Activated CD4-positive, alpha-beta T cell treated with anti-CD3 and anti-CD28 coated beads, Interleukin-2, amount 10 ng/mL, durations not matched to agents 7 days and 5 days (primary cell): ENCODE measurements around the gene VSTM2B. TPM values are rescaled to one million over a fixed set of nuclear protein-coding genes. Genes with fewer than 3 reads are reported as not detected.

Experiments
- CTCF ChIA-PET: fragments of 350-600 bp; sonication (Branson Sonifier 250); formaldehyde crosslinking; loops from one replicate; lab custom pipeline; 2021; ENCODE audit warnings: antibody characterized with exemption; lab: Charles Lee
- POLR2A ChIA-PET: fragments of 350-600 bp; sonication (Branson Sonifier 250); formaldehyde crosslinking; loops from one replicate; lab custom pipeline; 2021; ENCODE audit warnings: antibody characterized with exemption; lab: Charles Lee
- DNase-seq: peaks from one replicate; pipeline ENCODE4 v3.0.0-alpha.2; 2020
- H3K27ac Mint-ChIP-seq: one replicate; pipeline ENCODE4 v1.8.0; 2021; ENCODE audit warnings: mild to moderate bottlenecking, moderate library complexity, mixed read lengths
- H3K27me3 Mint-ChIP-seq: one replicate; pipeline ENCODE4 v1.8.0; 2021; ENCODE audit warnings: mixed read lengths
- H3K36me3 Mint-ChIP-seq: one replicate; pipeline ENCODE4 v1.8.0; 2021; ENCODE audit warnings: low read depth, mixed read lengths
- H3K4me1 Mint-ChIP-seq: one replicate; pipeline ENCODE4 v1.8.0; 2021; ENCODE audit warnings: mixed read lengths
- H3K4me3 Mint-ChIP-seq: one replicate; pipeline ENCODE4 v1.8.0; 2021; ENCODE audit warnings: mild to moderate bottlenecking, moderate library complexity, mixed read lengths
- H3K9me3 Mint-ChIP-seq: one replicate; pipeline ENCODE4 v1.8.0; 2021; ENCODE audit warnings: mixed read lengths
- total RNA-seq, 2 experiments: library from RNA; stranded (reverse); gene quantifications; one replicate each; pipeline ENCODE4 v1.2.3, GENCODE V29; 2021

The VSTM2B gene
- total RNA-seq, 2 experiments from 2014 or later: not detected

GRCh38 chr19:29564574-29565005, 38.8 kb downstream of the VSTM2B start:
- peaks cover 3% of the 10 kb centered on the region for H3K4me1 Mint-ChIP-seq
- H3K27ac Mint-ChIP-seq: no peak overlapping the region
- ChIA-PET CTCF (no interaction called here), POLR2A (no interaction called here)
- no peak overlapping the region for H3K4me3 Mint-ChIP-seq
- peaks cover 14% of the 10 kb centered on the region for H3K27me3 Mint-ChIP-seq
- DNase-seq: no peak
- H3K9me3 Mint-ChIP-seq: peaks cover 4% of the 10 kb centered on the region
- no peaks in the 10 kb centered on the region for H3K36me3 Mint-ChIP-seq

- POLR2A ChIA-PET: no interaction called here
- CTCF ChIA-PET: no interaction called here
These were observed 39.4 kb downstream of the VSTM2B start for GRCh38 chr19:29565171-29565570.

GRCh38 chr19:29566496-29567054, 40.8 kb downstream of the VSTM2B start:
- no peak overlapping the region for H3K4me3 Mint-ChIP-seq
- no peak overlapping the region for H3K27ac Mint-ChIP-seq
- no peaks in the 10 kb centered on the region for H3K9me3 Mint-ChIP-seq
- peaks cover 3% of the 10 kb centered on the region for H3K4me1 Mint-ChIP-seq
- H3K27me3 Mint-ChIP-seq: peaks cover 21% of the 10 kb centered on the region
- no peak for DNase-seq
- ChIA-PET CTCF (interaction anchor here (0.6 kb wide), 1 partner anchor 11 kb away, joined by 5 read pairs; no protein-coding TSS in a partner anchor), POLR2A (no interaction called here)
- H3K36me3 Mint-ChIP-seq: no peaks in the 10 kb centered on the region

More at GRCh38 chr19:29565171-29565570, 39.4 kb downstream of the VSTM2B start:
- H3K27me3 Mint-ChIP-seq: peaks cover 15% of the 10 kb centered on the region
- DNase-seq: no peak
- H3K27ac Mint-ChIP-seq: no peak overlapping the region
- no peaks in the 10 kb centered on the region for H3K36me3 Mint-ChIP-seq
- no peak overlapping the region for H3K4me3 Mint-ChIP-seq
- H3K4me1 Mint-ChIP-seq: peaks cover 3% of the 10 kb centered on the region
- peaks cover 2% of the 10 kb centered on the region for H3K9me3 Mint-ChIP-seq

- Mint-ChIP-seq H3K36me3 (no peaks in the 10 kb centered on the region), H3K27me3 (peaks cover 29% of the 10 kb centered on the region), H3K4me3 (no peak overlapping the region), H3K27ac (no peak overlapping the region), H3K9me3 (no peaks in the 10 kb centered on the region), H3K4me1 (peaks cover 3% of the 10 kb centered on the region)
- POLR2A ChIA-PET: no interaction called here
- no peak for DNase-seq
- CTCF ChIA-PET: interaction anchor here (0.7 to 1.0 kb wide), 2 partner anchors 14 to 306 kb away, joined by 3 read pairs; no protein-coding TSS in a partner anchor
These were observed 41.6 kb downstream of the VSTM2B start for GRCh38 chr19:29567366-29567915.

- no peaks in the 10 kb centered on the region for H3K36me3 Mint-ChIP-seq
- no peak overlapping the region for H3K27ac Mint-ChIP-seq
- no peaks in the 10 kb centered on the region for H3K9me3 Mint-ChIP-seq
- H3K27me3 Mint-ChIP-seq: peaks cover 32% of the 10 kb centered on the region
- POLR2A ChIA-PET: no interaction called here
- no peak overlapping the region for H3K4me3 Mint-ChIP-seq
- CTCF ChIA-PET: interaction anchor here (0.6 to 1.0 kb wide), 2 partner anchors 15 to 78 kb away, joined by 3 read pairs; no protein-coding TSS in a partner anchor
- peaks cover 3% of the 10 kb centered on the region for H3K4me1 Mint-ChIP-seq
- no peak for DNase-seq
These were observed 42.5 kb downstream of the VSTM2B start for GRCh38 chr19:29568036-29569025.

- ChIA-PET POLR2A (no interaction called here), CTCF (no interaction called here)
- Mint-ChIP-seq H3K27me3 (peaks cover 36% of the 10 kb centered on the region), H3K27ac (no peak overlapping the region), H3K4me1 (peaks cover 3% of the 10 kb centered on the region), H3K36me3 (no peaks in the 10 kb centered on the region), H3K9me3 (no peaks in the 10 kb centered on the region), H3K4me3 (no peak overlapping the region)
- DNase-seq: no peak
These were observed 43.5 kb downstream of the VSTM2B start for GRCh38 chr19:29569038-29569911.

GRCh38 chr19:29571181-29571580, 45.4 kb downstream of the VSTM2B start:
- Mint-ChIP-seq H3K4me1 (no peaks in the 10 kb centered on the region), H3K9me3 (no peaks in the 10 kb centered on the region), H3K4me3 (no peak overlapping the region), H3K36me3 (no peaks in the 10 kb centered on the region), H3K27ac (no peak overlapping the region), H3K27me3 (peaks cover 43% of the 10 kb centered on the region)
- ChIA-PET POLR2A (no interaction called here), CTCF (no interaction called here)
- no peak for DNase-seq

- Mint-ChIP-seq H3K27ac (no peak overlapping the region), H3K36me3 (no peaks in the 10 kb centered on the region), H3K4me1 (peaks cover 1% of the 10 kb centered on the region), H3K27me3 (peaks cover 48% of the 10 kb centered on the region), H3K4me3 (no peak overlapping the region), H3K9me3 (no peaks in the 10 kb centered on the region)
- no peak for DNase-seq
- ChIA-PET POLR2A (no interaction called here), CTCF (no interaction called here)
These were observed 47.7 kb downstream of the VSTM2B start for GRCh38 chr19:29573486-29573885.

GRCh38 chr19:29574510-29574909, 48.7 kb downstream of the VSTM2B start:
- ChIA-PET CTCF (no interaction called here), POLR2A (no interaction called here)
- Mint-ChIP-seq H3K4me1 (peaks cover 1% of the 10 kb centered on the region), H3K27me3 (peaks cover 49% of the 10 kb centered on the region), H3K36me3 (no peaks in the 10 kb centered on the region), H3K9me3 (peaks cover under 1% of the 10 kb centered on the region), H3K27ac (no peak overlapping the region), H3K4me3 (no peak overlapping the region)
- no peak for DNase-seq

- Mint-ChIP-seq H3K4me3 (no peak overlapping the region), H3K9me3 (peaks cover 2% of the 10 kb centered on the region), H3K36me3 (no peaks in the 10 kb centered on the region), H3K4me1 (peaks cover 1% of the 10 kb centered on the region), H3K27me3 (peaks cover 46% of the 10 kb centered on the region), H3K27ac (no peak overlapping the region)
- no peak for DNase-seq
- CTCF ChIA-PET: interaction anchor here (0.8 kb wide), 1 partner anchor 34 kb away, joined by 3 read pairs; no protein-coding TSS in a partner anchor
- POLR2A ChIA-PET: no interaction called here
These were observed 50.3 kb downstream of the VSTM2B start for GRCh38 chr19:29576046-29576606.

GRCh38 chr19:29576761-29577648, 51.2 kb downstream of the VSTM2B start:
- Mint-ChIP-seq H3K4me3 (no peak overlapping the region), H3K4me1 (peaks cover 1% of the 10 kb centered on the region), H3K9me3 (peaks cover 6% of the 10 kb centered on the region), H3K36me3 (no peaks in the 10 kb centered on the region), H3K27ac (no peak overlapping the region), H3K27me3 (peaks cover 42% of the 10 kb centered on the region)
- CTCF ChIA-PET: interaction anchor here (0.6 kb wide), 1 partner anchor 11 kb away, joined by 5 read pairs; no protein-coding TSS in a partner anchor
- POLR2A ChIA-PET: no interaction called here
- no peak for DNase-seq
